Activated CD8-positive, alpha-beta T cell treated with anti-CD3 and anti-CD28 coated beads for 36 hours (primary cell): ENCODE results near the gene OR1F1. TPM values are rescaled to one million over a fixed set of nuclear protein-coding genes. Genes with fewer than 3 reads are reported as not detected.

Experiments
- ATAC-seq: fragments of 200-7000 bp; cut with Tn5 transposase; one replicate; pipeline ENCODE4 v1.10.0; 2021; ENCODE audit warnings: mild to moderate bottlenecking, moderate library complexity
- CTCF ChIA-PET: fragments of 350-600 bp; sonication (Branson Sonifier 250); formaldehyde crosslinking; loops from one replicate; lab custom pipeline; 2021; ENCODE audit warnings: antibody characterized with exemption; lab: Charles Lee
- POLR2A ChIA-PET: fragments of 350-600 bp; sonication (Branson Sonifier 250); formaldehyde crosslinking; loops from one replicate; lab custom pipeline; 2021; ENCODE audit warnings: antibody characterized with exemption; lab: Charles Lee
- DNase-seq: peaks from one replicate; pipeline ENCODE4 v3.0.0-alpha.2; 2020
- H3K27ac Mint-ChIP-seq: one replicate; pipeline ENCODE4 v1.8.0; 2021; ENCODE audit warnings: mild to moderate bottlenecking, mixed read lengths
- H3K27me3 Mint-ChIP-seq: one replicate; pipeline ENCODE4 v1.8.0; 2021; ENCODE audit warnings: mixed read lengths
- H3K36me3 Mint-ChIP-seq: one replicate; pipeline ENCODE4 v1.8.0; 2021; ENCODE audit warnings: low read depth, mixed read lengths
- H3K4me1 Mint-ChIP-seq: one replicate; pipeline ENCODE4 v1.8.0; 2021; ENCODE audit warnings: low read depth, mixed read lengths
- H3K4me3 Mint-ChIP-seq: one replicate; pipeline ENCODE4 v1.8.0; 2021; ENCODE audit warnings: mild to moderate bottlenecking, moderate library complexity, mixed read lengths
- H3K9me3 Mint-ChIP-seq: one replicate; pipeline ENCODE4 v1.8.0; 2021; ENCODE audit warnings: mixed read lengths
- CTCF ChIP-seq: fragments of 200-600 bp; IDR thresholded peaks from one replicate; pipeline ENCODE4 v1.8.0; 2022; ENCODE audit warnings: antibody characterized with exemption, mild to moderate bottlenecking
- intact Hi-C: fragments of 100-400 bp; cut with micrococcal nuclease; formaldehyde crosslinking; loops from one replicate; pipeline ENCODE4 v1.10.0; 2022
- total RNA-seq, 2 experiments: library from RNA; stranded (reverse); gene quantifications; one replicate each; pipeline ENCODE4 v1.2.3, GENCODE V29; 2021

OR1F1 gene
- total RNA-seq, 2 experiments from 2014 or later = not detected

DNA sequence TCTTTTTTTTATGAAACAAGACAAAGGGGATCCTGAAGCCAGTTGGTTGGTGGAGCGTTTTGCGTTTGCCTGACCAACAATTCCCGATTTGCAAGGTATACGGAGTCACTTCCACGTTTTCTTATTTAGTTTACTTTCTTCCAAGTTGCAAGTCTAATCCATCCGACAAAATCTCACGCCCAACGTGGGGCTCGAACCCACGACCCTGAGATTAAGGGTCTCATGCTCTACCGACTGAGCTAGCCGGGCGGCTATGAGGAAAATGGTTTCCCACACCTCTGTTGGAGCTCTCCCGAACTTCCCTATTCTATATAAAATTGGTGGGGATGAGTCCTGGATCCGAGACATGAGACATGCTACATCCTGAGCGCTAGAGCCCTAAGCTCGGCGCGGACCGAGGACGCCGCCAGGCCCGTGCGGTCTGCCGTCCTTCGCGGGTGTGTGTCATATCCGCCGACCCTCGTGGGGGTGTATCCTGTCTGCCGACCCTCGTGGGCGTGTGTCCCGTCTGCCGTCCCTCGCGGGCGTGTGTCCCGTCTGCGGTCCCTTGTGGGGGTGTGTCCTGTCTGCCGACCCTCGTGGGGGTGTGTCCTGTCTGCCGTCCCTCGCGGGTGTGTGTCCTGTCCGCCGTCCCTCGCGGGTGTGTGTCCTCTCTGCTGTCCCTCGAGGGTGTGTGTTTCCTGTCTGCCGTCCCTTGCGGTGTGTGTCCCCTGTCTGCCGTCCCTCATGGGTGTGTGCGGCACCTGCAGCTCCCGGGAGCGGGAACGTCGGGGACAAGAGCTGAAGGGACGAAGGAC is 30.6 kb upstream of the OR1F1 start:
- peak overlapping the region; percentile 80 for H3K4me3 Mint-ChIP-seq
- H3K36me3 Mint-ChIP-seq = peaks cover 3% of the 10 kb centered on the region
- DNase-seq (peak; percentile 75), ATAC-seq (peak; percentile 12)
- H3K27ac Mint-ChIP-seq = peak overlapping the region; percentile 74
- ChIA-PET POLR2A (interaction anchor here (0.6 to 4.5 kb wide), 5 partner anchors 7 to 125 kb away, joined by 3 to 21 read pairs (median 3); no protein-coding TSS in a partner anchor), CTCF (interaction anchor here (1.2 to 2.6 kb wide), 5 partner anchors 9 to 98 kb away, joined by 3 to 20 read pairs (median 7); no protein-coding TSS in a partner anchor)
- intact Hi-C loops = loop anchor here (2.0 to 5.0 kb wide), 2 partner anchors 13 to 50 kb away; no protein-coding TSS in a partner anchor
- peaks cover 10% of the 10 kb centered on the region for H3K27me3 Mint-ChIP-seq
- no peak for TF ChIP-seq CTCF
- peaks cover 4% of the 10 kb centered on the region for H3K9me3 Mint-ChIP-seq
- peaks cover 27% of the 10 kb centered on the region for H3K4me1 Mint-ChIP-seq

DNA sequence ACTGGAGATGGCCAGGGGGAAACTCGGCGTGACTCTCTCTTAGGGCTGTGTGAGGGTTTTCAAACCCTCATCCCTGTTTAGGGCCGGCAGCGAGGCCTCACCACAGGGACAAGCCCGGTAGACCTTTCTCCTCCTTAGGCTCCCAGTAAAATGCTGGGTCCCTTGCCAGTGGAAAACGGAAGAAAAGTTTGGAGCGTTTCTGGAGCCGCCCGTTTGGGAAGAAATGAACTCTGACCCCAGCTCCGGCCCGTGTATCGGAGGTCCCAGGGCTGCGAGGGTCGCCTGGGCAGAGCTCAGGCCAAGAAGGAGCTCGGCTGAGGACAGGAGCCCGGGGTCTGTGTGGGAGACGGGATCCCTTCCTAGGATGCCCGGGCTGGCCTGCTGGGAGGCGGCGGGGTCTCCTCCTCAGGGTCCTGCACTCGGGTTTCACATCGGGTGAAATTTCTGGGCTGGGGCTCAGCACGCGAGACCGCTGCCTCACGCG is 29.9 kb upstream of the OR1F1 start:
- TF ChIP-seq CTCF = no peak
- peaks cover 4% of the 10 kb centered on the region for H3K9me3 Mint-ChIP-seq
- peak overlapping the region; percentile 74 for H3K27ac Mint-ChIP-seq
- H3K4me3 Mint-ChIP-seq = peak overlapping the region; percentile 80
- H3K4me1 Mint-ChIP-seq = peaks cover 22% of the 10 kb centered on the region
- ChIA-PET POLR2A (interaction anchor here (0.7 to 4.5 kb wide), 7 partner anchors 8 to 80 kb away, joined by 3 to 21 read pairs (median 5); partner anchors contain the start of gene ZNF213), CTCF (interaction anchor here (0.6 to 2.6 kb wide), 7 partner anchors 10 to 295 kb away, joined by 3 to 20 read pairs (median 4); no protein-coding TSS in a partner anchor)
- H3K27me3 Mint-ChIP-seq = peaks cover 7% of the 10 kb centered on the region
- no peak for DNase-seq
- intact Hi-C loops = loop anchor here (5.0 kb wide), 1 partner anchor 51 kb away; no protein-coding TSS in a partner anchor
- H3K36me3 Mint-ChIP-seq = no peaks in the 10 kb centered on the region
- peak; percentile 2 for ATAC-seq

- DNase-seq (peak; percentile 91), ATAC-seq (peak; percentile 83)
- Mint-ChIP-seq H3K9me3 (peaks cover 4% of the 10 kb centered on the region), H3K4me3 (peak overlapping the region; percentile 80), H3K27me3 (peaks cover 7% of the 10 kb centered on the region), H3K36me3 (no peaks in the 10 kb centered on the region), H3K27ac (peak overlapping the region; percentile 86), H3K4me1 (peaks cover 26% of the 10 kb centered on the region)
- ChIA-PET POLR2A (interaction anchor here (0.5 to 4.5 kb wide), 9 partner anchors 9 to 124 kb away, joined by 3 to 21 read pairs (median 4); partner anchors contain the start of genes ZNF200 and ZNF213), CTCF (interaction anchor here (0.6 to 2.6 kb wide), 7 partner anchors 10 to 295 kb away, joined by 3 to 20 read pairs (median 4); no protein-coding TSS in a partner anchor)
- TF ChIP-seq CTCF = no peak
- intact Hi-C loops = loop anchor here (5.0 kb wide), 1 partner anchor 51 kb away; no protein-coding TSS in a partner anchor
Measured at GRCh38 chr16:3158510-3159314, 29.3 kb upstream of the OR1F1 start.

GRCh38 chr16:3161235-3162018 is 26.6 kb upstream of the OR1F1 start:
- ATAC-seq (no peak), DNase-seq (no peak)
- peaks cover 7% of the 10 kb centered on the region for H3K27me3 Mint-ChIP-seq
- peaks cover 2% of the 10 kb centered on the region for H3K9me3 Mint-ChIP-seq
- H3K36me3 Mint-ChIP-seq = no peaks in the 10 kb centered on the region
- no peak overlapping the region for H3K27ac Mint-ChIP-seq
- intact Hi-C loops = no loop called here
- no peak for TF ChIP-seq CTCF
- CTCF ChIA-PET = interaction anchor here (1.4 to 1.7 kb wide), 2 partner anchors 12 to 130 kb away, joined by 4 to 6 read pairs; no protein-coding TSS in a partner anchor
- no peak overlapping the region for H3K4me3 Mint-ChIP-seq
- H3K4me1 Mint-ChIP-seq = peaks cover 38% of the 10 kb centered on the region
- POLR2A ChIA-PET = interaction anchor here (0.7 to 4.5 kb wide), 4 partner anchors 10 to 94 kb away, joined by 3 to 21 read pairs (median 3); no protein-coding TSS in a partner anchor
